ENCODE measurements around the gene SPATA2L.

SPATA2L gene

DNA sequence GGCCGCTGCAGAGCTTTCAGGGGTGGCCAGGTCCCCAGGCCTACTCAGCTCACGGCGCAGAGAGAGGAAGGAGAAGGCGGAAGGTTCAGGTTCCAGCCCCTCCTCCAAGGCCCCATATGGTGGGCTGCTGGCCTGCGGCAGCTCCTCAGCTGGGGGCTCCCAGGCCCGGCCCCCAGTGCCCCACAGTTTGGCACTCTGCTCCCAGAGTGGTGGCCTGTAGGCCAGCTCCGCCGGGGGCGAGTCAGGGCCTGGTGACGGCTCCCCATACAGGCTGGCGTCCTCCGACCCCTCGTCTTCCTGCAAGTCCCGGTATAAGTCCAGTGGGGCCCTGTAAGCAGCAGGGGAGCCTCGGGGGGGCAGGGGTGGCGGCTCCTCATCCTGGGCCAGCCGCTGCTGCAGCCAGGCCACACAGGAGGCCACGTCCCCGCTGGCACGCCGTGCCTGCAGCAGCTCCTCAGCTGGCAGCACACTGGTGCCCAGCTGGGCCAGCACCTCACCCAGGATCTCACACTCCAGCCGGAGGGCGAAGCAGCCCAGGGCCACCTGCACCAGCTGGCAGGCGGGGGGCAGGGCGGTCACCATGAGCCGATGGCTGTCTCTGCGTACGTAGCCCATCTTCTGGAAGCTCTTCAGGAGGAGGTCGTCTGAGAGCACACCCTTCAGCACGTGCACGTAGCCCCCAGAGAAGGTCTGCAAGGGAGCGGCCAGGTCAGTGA, 3.7 kb downstream of the SPATA2L start:
- no peak for DNase-seq (ENCODE audit: extremely low spot score)
- ChIA-PET POLR2A (interaction anchor here (0.8 to 1.5 kb wide), 4 partner anchors 8 to 37 kb away, joined by 3 to 6 read pairs (median 3); partner anchors contain the start of gene CDK10), CTCF (interaction anchor here (0.6 kb wide), 1 partner anchor 17 kb away, joined by 3 read pairs; no protein-coding TSS in a partner anchor)
- TF ChIP-seq ZNF384 (IDR thresholded peaks at IDR 0.05), result no peak
- TF ChIP-seq FOXM1 (IDR thresholded peaks at IDR 0.05; ENCODE audit: borderline replicate concordance), result no peak
- no peak for TF ChIP-seq L3MBTL2 (conservative IDR thresholded peaks at IDR 0.05)
- TF ChIP-seq NFRKB (IDR thresholded peaks at IDR 0.05), result no peak
- no peak for TF ChIP-seq FOXK2 (IDR thresholded peaks at IDR 0.05)
- no peak for TF ChIP-seq ELF4 (IDR thresholded peaks at IDR 0.05)
- no peak for TF ChIP-seq HDGF (IDR thresholded peaks at IDR 0.05; ENCODE audit: borderline replicate concordance)
- no peak for TF ChIP-seq SUZ12 (IDR thresholded peaks at IDR 0.05)
- TF ChIP-seq TARDBP (IDR thresholded peaks at IDR 0.05), result no peak
- no peak for TF ChIP-seq PKNOX1 (IDR thresholded peaks at IDR 0.05)
- no peak for TF ChIP-seq FOXA1 (IDR thresholded peaks at IDR 0.05)
- TF ChIP-seq SP1 (IDR thresholded peaks at IDR 0.05), result no peak

DNA sequence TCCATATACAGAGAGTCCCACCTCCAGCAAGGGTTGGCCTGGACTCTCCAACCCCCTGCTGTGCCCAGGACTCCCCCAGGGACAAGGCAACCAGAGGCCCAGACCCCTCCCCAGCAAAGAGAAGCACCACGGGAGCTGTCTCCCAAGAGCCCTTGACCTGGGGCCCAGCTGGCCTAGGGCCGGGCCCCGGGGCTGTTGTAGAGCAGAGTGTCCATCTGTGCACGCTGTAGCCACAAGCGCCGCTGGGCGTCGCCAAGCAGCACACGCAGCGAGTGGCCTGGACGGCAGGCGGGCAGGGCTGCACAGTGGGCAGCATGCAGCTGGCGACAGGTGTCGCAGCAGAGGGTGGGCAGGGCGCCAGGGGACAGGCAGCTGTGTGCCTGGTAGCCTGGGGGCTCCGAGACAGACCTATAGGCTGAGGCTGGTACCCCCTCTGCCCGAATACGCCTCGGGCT, 4.3 kb downstream of the SPATA2L start:
- CTCF ChIA-PET, result interaction anchor here (0.6 kb wide), 1 partner anchor 17 kb away, joined by 3 read pairs; no protein-coding TSS in a partner anchor
- DNase-seq (ENCODE audit: extremely low spot score), result no peak
- POLR2A ChIA-PET, result interaction anchor here (0.8 to 2.8 kb wide), 5 partner anchors 9 to 37 kb away, joined by 3 to 10 read pairs (median 3); partner anchors contain the start of gene CDK10
- no peak for TF ChIP-seq HDGF (IDR thresholded peaks at IDR 0.05; ENCODE audit: borderline replicate concordance)
- TF ChIP-seq FOXA1 (IDR thresholded peaks at IDR 0.05), result no peak
- TF ChIP-seq ELF4 (IDR thresholded peaks at IDR 0.05), result no peak
- TF ChIP-seq SUZ12 (IDR thresholded peaks at IDR 0.05), result no peak
- TF ChIP-seq NFRKB (IDR thresholded peaks at IDR 0.05), result no peak
- TF ChIP-seq FOXM1 (IDR thresholded peaks at IDR 0.05; ENCODE audit: borderline replicate concordance), result no peak
- no peak for TF ChIP-seq BHLHE40 (IDR thresholded peaks at IDR 0.05; ENCODE audit: borderline replicate concordance)
- TF ChIP-seq SP1 (IDR thresholded peaks at IDR 0.05), result no peak
- no peak for TF ChIP-seq LEF1 (IDR thresholded peaks at IDR 0.05; ENCODE audit: borderline replicate concordance)
- no peak for TF ChIP-seq L3MBTL2 (conservative IDR thresholded peaks at IDR 0.05)
- TF ChIP-seq ZNF384 (IDR thresholded peaks at IDR 0.05), result no peak
- TF ChIP-seq ARNT (IDR thresholded peaks at IDR 0.05), result no peak
- no peak for TF ChIP-seq PKNOX1 (IDR thresholded peaks at IDR 0.05)
- TF ChIP-seq FOXK2 (IDR thresholded peaks at IDR 0.05), result no peak
- TF ChIP-seq TARDBP (IDR thresholded peaks at IDR 0.05), result no peak
- no peak for TF ChIP-seq CTBP1 (IDR thresholded peaks at IDR 0.05; ENCODE audit: borderline replicate concordance)

- POLR2A ChIA-PET, result interaction anchor here (0.8 to 2.8 kb wide), 3 partner anchors 9 to 15 kb away, joined by 3 to 10 read pairs (median 3); partner anchors contain the start of gene CDK10
- CTCF ChIA-PET, result no interaction called here
- DNase-seq (ENCODE audit: extremely low spot score), result no peak
Observed at GRCh38 chr16:89696670-89697128, 4.8 kb downstream of the SPATA2L start.

DNA sequence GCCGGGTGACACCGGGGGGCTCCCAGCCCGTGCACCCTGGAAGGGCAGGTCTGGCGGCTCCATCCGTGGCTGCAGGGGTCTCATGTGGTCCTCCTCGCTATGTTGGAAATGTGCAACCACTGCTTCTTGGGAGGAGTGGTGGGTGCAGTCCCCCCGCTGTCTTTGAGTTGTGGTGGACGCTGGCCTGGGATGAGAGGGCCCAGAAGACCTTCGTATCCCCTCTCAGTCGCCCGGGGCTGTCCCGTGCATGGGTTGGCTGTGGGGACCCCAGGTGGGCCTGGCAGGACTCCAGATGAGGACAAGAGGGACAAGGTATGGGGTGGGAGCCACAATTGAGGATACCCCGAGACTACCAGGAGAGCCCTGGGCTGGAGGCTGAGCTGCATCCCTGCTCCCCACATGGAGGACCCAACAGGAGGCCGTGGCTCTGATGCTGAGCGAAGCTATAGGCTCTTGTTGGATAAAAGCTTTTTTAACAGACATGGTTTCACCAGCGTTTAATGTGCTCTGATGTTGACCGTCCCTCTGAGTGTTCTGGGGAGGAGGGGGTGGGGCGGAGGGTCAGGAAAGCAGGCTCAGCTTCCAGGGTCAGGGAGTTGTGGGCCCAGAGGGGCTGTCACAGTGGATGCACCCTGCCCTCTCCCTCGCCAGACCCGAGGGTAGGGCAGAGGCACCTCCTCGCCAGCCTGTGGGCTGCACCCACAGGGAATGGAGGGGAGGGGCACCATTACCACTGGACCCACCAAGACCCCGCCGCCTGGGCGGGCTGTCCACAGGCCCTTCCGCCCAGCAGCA, 5.4 kb downstream of the SPATA2L start:
- TF ChIP-seq FOXK2 (IDR thresholded peaks at IDR 0.05) (no peak), PKNOX1 (IDR thresholded peaks at IDR 0.05) (no peak), ARNT (IDR thresholded peaks at IDR 0.05) (no peak), TARDBP (IDR thresholded peaks at IDR 0.05) (no peak), ZNF384 (IDR thresholded peaks at IDR 0.05) (no peak), L3MBTL2 (conservative IDR thresholded peaks at IDR 0.05) (no peak)
- DNase-seq (ENCODE audit: extremely low spot score), result no peak
- POLR2A ChIA-PET, result interaction anchor here (2.8 kb wide), 1 partner anchor 9 kb away, joined by 10 read pairs; the partner anchor contains the start of gene CDK10
- CTCF ChIA-PET, result interaction anchor here (1.5 kb wide), 1 partner anchor 10 kb away, joined by 4 read pairs; no protein-coding TSS in a partner anchor

More at GRCh38 chr16:89696670-89697128, 4.8 kb downstream of the SPATA2L start:
- TF ChIP-seq FOXK2 (IDR thresholded peaks at IDR 0.05) (no peak), SP1 (IDR thresholded peaks at IDR 0.05) (no peak), ZNF384 (IDR thresholded peaks at IDR 0.05) (no peak), SUZ12 (IDR thresholded peaks at IDR 0.05) (no peak), FOXA1 (IDR thresholded peaks at IDR 0.05) (no peak), CTBP1 (IDR thresholded peaks at IDR 0.05; ENCODE audit: borderline replicate concordance) (no peak), HDGF (IDR thresholded peaks at IDR 0.05; ENCODE audit: borderline replicate concordance) (no peak), FOXM1 (IDR thresholded peaks at IDR 0.05; ENCODE audit: borderline replicate concordance) (no peak), L3MBTL2 (conservative IDR thresholded peaks at IDR 0.05) (no peak), BHLHE40 (IDR thresholded peaks at IDR 0.05; ENCODE audit: borderline replicate concordance) (no peak), ARNT (IDR thresholded peaks at IDR 0.05) (no peak), TARDBP (IDR thresholded peaks at IDR 0.05) (no peak), NFRKB (IDR thresholded peaks at IDR 0.05) (no peak), ELF4 (IDR thresholded peaks at IDR 0.05) (no peak)
